Right cardiac atrium (tissue), 5 donors: ENCODE data around the gene FXYD1. TPM values are rescaled to one million over a fixed set of nuclear protein-coding genes. Genes with fewer than 3 reads are reported as not detected.

ENCODE experiments used
- ATAC-seq, 2 donors: fragments of 200-7000 bp; cut with Tn5 transposase; one replicate each; pipeline versions ENCODE4 v1.8.0 to v1.9.1; 2020; ENCODE audit warnings: moderate library complexity in 2 of 2, mild to moderate bottlenecking in 1 of 2
- DNase-seq, 3 donors: peaks; one replicate each; pipeline ENCODE4 v3.0.0-alpha.2; 2020
- H3K27ac ChIP-seq: one replicate; pipeline ENCODE4 v1.5.1; 2013; ENCODE audit warnings: mild to moderate bottlenecking, low read length, control low read depth, moderate library complexity
- H3K27me3 ChIP-seq: one replicate; pipeline ENCODE4 v1.6.1; 2013; ENCODE audit not compliant: control insufficient read depth, insufficient read depth
- H3K4me1 ChIP-seq: one replicate; pipeline ENCODE4 v1.6.1; 2013; ENCODE audit warnings: low read length; ENCODE audit not compliant: control insufficient read depth, insufficient read depth
- H3K4me3 ChIP-seq: one replicate; pipeline ENCODE4 v1.5.1; 2013; ENCODE audit warnings: low read length, control low read depth
- H3K9me3 ChIP-seq: one replicate; pipeline ENCODE4 v1.6.1; 2013; ENCODE audit warnings: low read length; ENCODE audit not compliant: control insufficient read depth
- WGBS: extraction: QIAGEN DNeasy Blood & Tissue Kit; methylation state at CpG from one replicate; pipeline ENCODE4 v1.1.7; 2013; 5-methylcytosine and 5-hydroxymethylcytosine counted together
- intact Hi-C, 4 donors: fragments of 100-400 bp; cut with DNase I; formaldehyde crosslinking; loops; one replicate each; pipeline versions ENCODE4 v1.11.0 to v1.14.0; 2022 to 2023
- polyA plus RNA-seq: library from polyadenylated mRNA; stranded (reverse); fragments of 200-250 nt; gene quantifications from one replicate; pipeline ENCODE4 v1.2.3, GENCODE V29; 2013
- total RNA-seq, 4 donors: library from RNA; stranded (reverse); fragmentation: NEBNext Ultra II Directional; extraction: Animal tissue kit (Norgen Biotek cat#: 25700); gene quantifications; one replicate each; pipeline ENCODE4 v1.2.1, GENCODE V29; 2021
- donor health status: healthy with polysubstance abuse.
- donor health status: DM: no; HTN: yes; CAD: no.
- donor health status: DM: no; HTN: no; CAD: no.
- donor health status: DM: no; HTN: yes; CAD: no; lungs with severe emphysema.
- donor health status: DM: yes; HTN: yes; CAD: no.

FXYD1 gene
- total and polyA plus RNA-seq, 5 donors: 289 to 544 (median 485) TPM

- Histone ChIP-seq H3K27ac (no peak overlapping the region), H3K27me3 (no peaks in the 10 kb centered on the region), H3K9me3 (no peaks in the 10 kb centered on the region), H3K4me1 (no peaks in the 10 kb centered on the region), H3K4me3 (peak overlapping the region; percentile 76)
- intact Hi-C loops: loop anchor here in 1 of 4 donors (10.0 kb wide), 1 partner anchor 99 kb away; no protein-coding TSS in a partner anchor
- WGBS: 10% methylated on average over 17 of the region's 17 CpGs
- ATAC-seq (peak; percentile 6 to 17), DNase-seq (peak in 1 of 3 donors; percentile 19)
Measured at GRCh38 chr19:35155441-35155840, 16.8 kb downstream of the FXYD1 start.

- DNase-seq (no peak), ATAC-seq (no peak)
- no peaks in the 10 kb centered on the region for H3K27me3 ChIP-seq
- H3K4me1 ChIP-seq: no peaks in the 10 kb centered on the region
- H3K4me3 ChIP-seq: no peak overlapping the region
- H3K9me3 ChIP-seq: no peaks in the 10 kb centered on the region
- 89% methylated on average over 6 of the region's 6 CpGs for WGBS
- intact Hi-C loops: loop anchor here in 1 of 4 donors (10.0 kb wide), 1 partner anchor 99 kb away; no protein-coding TSS in a partner anchor
- H3K27ac ChIP-seq: no peak overlapping the region
Measured at GRCh38 chr19:35155981-35156672, 17.5 kb downstream of the FXYD1 start.

DNA sequence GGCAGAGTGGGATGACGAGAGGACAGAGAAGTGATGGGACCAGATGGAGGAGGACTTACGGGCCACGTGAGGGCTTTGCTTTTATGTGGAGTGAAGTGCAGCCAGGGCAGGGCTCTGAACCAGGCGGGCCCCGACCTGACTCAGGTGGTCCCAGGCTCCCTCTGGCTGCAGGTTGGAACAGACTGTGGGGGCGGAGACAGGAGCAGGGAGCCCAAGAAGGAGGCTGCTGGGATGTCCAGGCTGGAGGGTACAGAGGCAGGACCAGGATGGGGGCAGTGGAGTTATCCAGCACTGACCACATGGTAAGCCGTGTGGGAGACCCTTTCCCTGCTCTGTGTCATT is 18.0 kb downstream of the FXYD1 start:
- no peak for ATAC-seq
- H3K9me3 ChIP-seq: no peaks in the 10 kb centered on the region
- intact Hi-C loops: loop anchor here in 1 of 4 donors (10.0 kb wide), 1 partner anchor 98 kb away; no protein-coding TSS in a partner anchor
- no peaks in the 10 kb centered on the region for H3K4me1 ChIP-seq
- DNase-seq: no peak
- H3K27ac ChIP-seq: no peak overlapping the region
- WGBS: 84% methylated on average over 7 of the region's 7 CpGs
- H3K4me3 ChIP-seq: no peak overlapping the region
- H3K27me3 ChIP-seq: no peaks in the 10 kb centered on the region

DNA sequence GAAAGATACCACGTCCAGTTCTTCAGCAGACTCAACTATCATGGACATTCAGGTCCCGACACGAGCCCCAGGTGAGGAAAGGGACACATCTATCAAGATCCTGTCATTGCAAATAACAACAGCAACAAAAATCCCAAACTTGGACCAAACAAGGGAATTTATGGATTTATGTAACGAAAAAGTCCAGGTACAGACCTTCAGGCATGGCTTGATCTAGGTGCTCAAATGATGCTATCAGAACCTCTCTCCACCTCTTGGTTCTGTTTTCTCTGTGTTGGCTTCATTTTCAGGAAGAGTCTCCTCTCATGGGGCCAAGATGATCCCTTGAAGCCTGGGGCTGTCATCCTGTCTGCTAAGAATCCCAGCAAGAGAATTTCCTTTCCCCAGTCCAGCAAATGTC is 18.8 kb downstream of the FXYD1 start:
- no peak overlapping the region for H3K27ac ChIP-seq
- peaks cover 1% of the 10 kb centered on the region for H3K9me3 ChIP-seq
- no peak for DNase-seq
- WGBS: 96% methylated on average over 4 of the region's 4 CpGs
- intact Hi-C loops: loop anchor here in 1 of 4 donors (10.0 kb wide), 1 partner anchor 97 kb away; no protein-coding TSS in a partner anchor
- no peaks in the 10 kb centered on the region for H3K27me3 ChIP-seq
- no peak for ATAC-seq
- H3K4me3 ChIP-seq: no peak overlapping the region
- H3K4me1 ChIP-seq: no peaks in the 10 kb centered on the region

DNA sequence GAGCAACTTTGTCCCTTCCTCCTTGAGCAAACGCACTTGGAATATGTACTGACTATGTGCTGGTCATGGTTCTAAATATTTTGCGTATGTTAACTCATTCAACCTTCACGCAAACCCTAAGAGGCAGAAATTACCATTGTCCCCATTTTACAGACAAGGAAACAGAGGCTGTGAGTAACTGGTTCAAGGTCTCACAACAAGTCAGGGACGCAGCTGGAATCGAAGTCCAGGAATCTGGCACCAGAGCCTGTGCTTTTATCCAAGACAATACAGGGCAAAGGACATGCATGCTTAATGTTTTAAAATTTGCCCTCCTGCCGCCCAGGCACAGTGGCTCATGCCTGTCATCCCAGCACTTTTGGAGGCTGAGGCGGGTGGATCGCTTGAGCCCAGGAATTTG is 21.0 kb downstream of the FXYD1 start:
- intact Hi-C loops: loop anchor here in 1 of 4 donors (10.0 kb wide), 1 partner anchor 95 kb away; no protein-coding TSS in a partner anchor
- H3K27ac ChIP-seq: no peak overlapping the region
- no peak overlapping the region for H3K4me3 ChIP-seq
- no peak for DNase-seq
- ATAC-seq: no peak
- H3K9me3 ChIP-seq: peaks cover 1% of the 10 kb centered on the region
- no peaks in the 10 kb centered on the region for H3K27me3 ChIP-seq
- WGBS: 91% methylated on average over 8 of the region's 8 CpGs
- H3K4me1 ChIP-seq: no peaks in the 10 kb centered on the region

DNA sequence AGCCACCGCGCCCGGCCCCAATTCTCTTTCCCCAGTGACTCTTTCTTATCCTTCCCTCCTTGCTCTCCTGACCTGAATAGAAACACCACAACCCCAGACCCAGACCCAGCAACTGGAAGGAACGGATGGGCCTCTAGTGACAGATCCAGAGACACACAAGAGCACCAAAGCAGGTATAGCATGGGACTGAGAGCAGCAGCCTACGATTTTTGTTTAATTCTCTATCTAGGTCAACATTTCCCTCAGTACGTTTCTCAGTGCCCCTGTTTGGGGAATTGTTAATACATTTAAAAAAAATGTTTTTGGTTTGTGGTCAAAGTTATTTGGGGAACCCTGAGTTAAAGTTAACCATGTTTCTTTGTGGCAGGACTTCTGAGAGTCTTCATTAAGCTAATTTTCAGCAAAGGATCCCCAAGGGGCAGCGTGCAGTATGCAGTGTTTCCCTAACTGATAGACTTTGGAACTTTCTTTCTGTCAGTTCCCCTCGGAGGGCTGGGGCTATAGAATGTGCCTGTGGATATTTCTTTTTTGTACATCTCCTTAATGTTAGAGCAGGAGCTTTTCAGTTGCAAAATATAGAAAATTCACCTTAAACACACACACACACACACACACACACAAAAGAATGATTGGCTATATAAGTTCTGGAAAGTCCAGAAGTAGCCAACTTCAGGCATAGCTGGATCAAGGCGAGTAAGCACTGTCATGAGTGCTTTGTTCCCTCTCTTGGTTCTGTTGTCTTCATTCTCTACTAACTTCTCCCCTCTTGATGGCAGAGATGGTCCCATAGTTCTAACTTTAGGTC is 22.2 kb downstream of the FXYD1 start:
- WGBS: 92% methylated on average over 9 of the region's 9 CpGs
- peaks cover 1% of the 10 kb centered on the region for H3K9me3 ChIP-seq
- no peaks in the 10 kb centered on the region for H3K27me3 ChIP-seq
- H3K4me3 ChIP-seq: no peak overlapping the region
- no peak for DNase-seq
- no peaks in the 10 kb centered on the region for H3K4me1 ChIP-seq
- no peak overlapping the region for H3K27ac ChIP-seq
- intact Hi-C loops: no loop called here
- no peak for ATAC-seq

- DNase-seq (no peak), ATAC-seq (no peak)
- no peak overlapping the region for H3K4me3 ChIP-seq
- peaks cover 1% of the 10 kb centered on the region for H3K9me3 ChIP-seq
- H3K27me3 ChIP-seq: no peaks in the 10 kb centered on the region
- intact Hi-C loops: no loop called here
- 94% methylated on average over 2 of the region's 2 CpGs for WGBS
- no peaks in the 10 kb centered on the region for H3K4me1 ChIP-seq
- no peak overlapping the region for H3K27ac ChIP-seq
Measured at GRCh38 chr19:35161434-35161743, 22.8 kb downstream of the FXYD1 start.

- no peaks in the 10 kb centered on the region for H3K27me3 ChIP-seq
- intact Hi-C loops: no loop called here
- H3K9me3 ChIP-seq: peaks cover 3% of the 10 kb centered on the region
- no peak overlapping the region for H3K27ac ChIP-seq
- ATAC-seq (no peak), DNase-seq (no peak)
- no peaks in the 10 kb centered on the region for H3K4me1 ChIP-seq
- WGBS: 78% methylated on average over 6 of the region's 6 CpGs
- no peak overlapping the region for H3K4me3 ChIP-seq
Measured at GRCh38 chr19:35162471-35163326, 24.1 kb downstream of the FXYD1 start.

- 42% methylated on average over 2 of the region's 2 CpGs for WGBS
- DNase-seq (no peak), ATAC-seq (no peak)
- Histone ChIP-seq H3K27ac (no peak overlapping the region), H3K4me1 (no peaks in the 10 kb centered on the region), H3K27me3 (no peaks in the 10 kb centered on the region), H3K4me3 (no peak overlapping the region), H3K9me3 (peaks cover 3% of the 10 kb centered on the region)
- intact Hi-C loops: no loop called here
Measured at GRCh38 chr19:35164418-35164817, 25.8 kb downstream of the FXYD1 start.

GRCh38 chr19:35165200-35166058 is 26.8 kb downstream of the FXYD1 start:
- no peak for ATAC-seq
- no peak overlapping the region for H3K4me3 ChIP-seq
- H3K27me3 ChIP-seq: no peaks in the 10 kb centered on the region
- DNase-seq: no peak
- H3K27ac ChIP-seq: no peak overlapping the region
- H3K9me3 ChIP-seq: peaks cover 3% of the 10 kb centered on the region
- WGBS: 56% methylated on average over 5 of the region's 5 CpGs
- intact Hi-C loops: no loop called here
- H3K4me1 ChIP-seq: no peaks in the 10 kb centered on the region
